AML-193 (cell line): Measurements from ENCODE around the gene SRY.
"Not testable (repeated sequence)": the region's sequence is repeated elsewhere in the genome, so short reads cannot be mapped to it uniquely, and the experiment has no call there.

Experiments
- DNase-seq, 2 experiments: peaks; one replicate each; lab custom pipeline; 2025; lab: John Stamatoyannopoulos, UW

The SRY gene

DNA sequence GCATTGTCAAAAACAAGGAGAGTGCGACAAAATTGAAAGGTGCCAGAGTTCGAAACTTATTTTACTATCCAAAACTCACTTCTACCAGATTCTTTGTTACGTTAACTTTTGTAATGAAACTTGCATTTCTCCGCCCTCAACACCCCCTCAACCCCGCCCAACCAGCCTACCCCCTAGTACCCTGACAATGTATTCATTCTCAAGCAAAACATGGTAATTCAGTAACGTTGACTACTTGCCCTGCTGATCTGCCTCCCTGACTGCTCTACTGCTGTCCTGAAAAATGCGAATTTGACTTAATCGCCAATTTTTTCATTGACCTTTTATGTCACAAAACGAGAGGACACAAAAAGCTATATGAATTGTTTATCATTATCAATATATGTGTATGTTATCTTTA lies at the start of gene SRY:
TSS of gene SRY (minus strand) at position 83 of the 400 bp plus-strand sequence. CDS start at position 4, 79 bp downstream.
- DNase-seq, result no peak

DNA sequence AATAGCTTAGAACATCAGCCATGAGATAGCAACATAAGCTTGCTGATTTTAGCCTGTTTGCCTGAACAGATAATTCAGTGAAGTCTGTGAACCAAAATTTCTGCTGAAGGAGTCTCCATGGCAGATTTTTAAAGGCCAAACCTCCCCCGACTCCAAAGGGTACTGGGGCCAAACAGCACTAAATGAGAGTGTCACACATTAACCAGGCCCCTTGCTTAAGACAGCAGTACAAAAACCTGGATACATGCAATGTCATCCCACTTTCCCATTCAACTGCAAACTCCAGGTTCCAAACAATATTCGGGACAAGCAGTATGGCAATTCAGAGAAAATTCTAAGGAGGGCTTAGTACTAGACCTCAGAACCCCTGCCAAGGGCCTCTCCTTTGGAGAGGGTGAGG lies 49.6 kb upstream of the SRY start:
- DNase-seq, result no peak

DNA sequence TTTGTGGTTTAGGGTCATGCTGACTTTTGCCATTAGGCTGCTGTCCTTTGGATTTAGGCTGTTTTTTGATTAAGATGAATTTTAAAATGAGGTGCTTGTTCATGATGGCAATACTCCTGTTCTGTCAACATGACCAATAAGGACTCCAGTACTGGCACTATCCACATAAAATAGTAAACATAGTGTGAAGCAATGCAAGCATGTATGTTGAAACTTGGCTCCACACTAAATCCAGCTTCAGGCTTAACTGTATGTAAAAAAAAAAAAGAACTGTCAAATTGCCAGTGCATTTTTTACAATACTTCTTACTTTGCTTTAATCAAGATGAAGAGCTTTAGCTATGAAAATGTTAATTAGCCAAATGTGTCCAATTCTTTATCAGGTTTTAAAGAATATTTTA lies 47.7 kb upstream of the SRY start:
- DNase-seq, result no peak

DNA sequence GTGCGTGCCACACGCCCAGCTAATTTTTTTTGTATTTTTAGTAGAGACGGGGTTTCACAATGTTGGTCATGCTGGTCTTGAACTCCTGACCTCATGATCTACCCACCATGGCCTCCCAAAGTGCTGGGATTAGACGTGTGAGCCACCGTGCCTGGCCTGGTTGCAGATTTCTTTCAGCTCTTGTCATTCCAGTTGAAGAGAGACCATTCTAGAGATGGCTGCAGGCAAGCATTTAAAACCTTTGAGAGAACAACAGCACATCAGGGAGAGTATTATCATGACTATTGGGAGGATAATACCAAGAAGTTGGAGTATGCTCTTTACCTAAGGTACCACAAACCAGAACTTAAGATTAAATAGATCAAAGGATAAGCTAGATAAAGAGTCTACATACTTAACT lies 41.0 kb upstream of the SRY start:
- no peak for DNase-seq

DNA sequence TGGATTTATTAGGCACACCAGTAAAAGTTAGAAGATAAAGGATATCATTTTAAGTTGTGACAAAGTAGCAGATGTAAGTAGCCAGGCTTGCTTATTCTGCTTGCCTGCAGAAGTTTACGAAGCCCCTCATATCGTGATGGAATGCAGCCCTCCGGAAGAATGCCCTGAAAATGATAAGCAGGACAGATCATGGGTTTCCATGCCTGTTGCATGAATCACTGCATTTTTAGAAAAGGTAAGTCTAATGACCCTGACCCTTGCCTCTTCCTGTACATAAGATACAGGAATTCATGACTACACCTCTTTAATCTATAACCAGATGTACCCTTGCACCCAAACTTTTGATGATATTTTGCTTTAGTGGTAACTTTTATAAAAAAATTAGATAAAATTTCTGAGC lies 37.0 kb upstream of the SRY start:
- DNase-seq, result no peak

DNA sequence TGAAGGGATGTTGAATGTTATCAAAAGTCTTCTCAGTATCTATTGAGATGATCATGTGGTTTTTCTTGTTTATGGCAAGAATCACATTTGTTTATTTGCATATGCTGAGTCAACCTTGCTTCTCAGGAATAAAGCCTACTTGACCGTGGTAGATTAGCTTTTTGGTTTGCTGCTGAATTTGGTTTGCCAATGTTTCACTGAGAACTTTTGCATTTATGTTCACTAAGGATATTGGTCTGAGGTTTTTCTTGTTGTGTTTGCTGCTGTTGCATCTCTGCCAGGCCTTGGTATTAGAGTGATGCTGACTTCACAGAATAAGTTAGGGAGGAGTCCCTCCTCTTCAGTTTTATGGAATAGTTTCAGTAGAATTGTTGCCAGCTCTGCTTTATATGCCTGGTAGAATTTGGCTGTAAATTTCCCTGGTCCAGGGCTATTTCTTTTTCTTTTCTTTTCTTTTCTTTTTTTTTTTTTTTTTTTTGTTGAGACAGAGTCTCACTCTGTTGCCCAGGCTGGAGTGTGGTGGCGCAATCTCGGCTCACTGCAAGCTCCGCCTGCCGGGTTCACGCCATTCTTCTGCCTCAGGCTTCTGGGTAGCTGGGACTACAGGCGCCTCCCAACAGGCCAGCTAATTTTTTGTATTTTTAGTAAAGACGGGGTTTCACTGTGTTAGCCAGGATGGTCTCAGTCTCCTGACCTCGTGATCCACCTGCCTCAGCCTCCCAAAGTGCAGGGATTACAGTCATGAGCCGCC lies 29.8 kb upstream of the SRY start:
- DNase-seq, result not testable (repeated sequence)

DNA sequence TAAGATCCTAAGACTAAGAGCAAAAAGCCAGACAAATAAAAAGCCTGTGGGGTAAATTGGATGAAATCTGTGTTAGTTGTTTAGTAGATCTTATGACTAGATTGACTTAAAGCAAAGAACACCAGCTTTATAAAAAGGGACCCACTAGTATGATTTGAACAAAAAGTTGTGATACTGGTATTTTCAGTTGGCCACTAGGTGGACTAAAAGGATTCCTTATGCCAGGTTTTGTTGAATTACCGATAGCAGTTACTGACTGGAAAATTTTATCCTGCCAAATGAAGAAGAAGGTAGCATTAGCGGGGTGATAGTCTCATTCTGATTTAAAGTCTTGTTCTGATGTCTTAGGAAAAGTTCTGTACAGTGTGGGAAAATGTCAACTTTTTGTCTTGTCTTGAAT lies 12.8 kb upstream of the SRY start:
- DNase-seq, result no peak

DNA sequence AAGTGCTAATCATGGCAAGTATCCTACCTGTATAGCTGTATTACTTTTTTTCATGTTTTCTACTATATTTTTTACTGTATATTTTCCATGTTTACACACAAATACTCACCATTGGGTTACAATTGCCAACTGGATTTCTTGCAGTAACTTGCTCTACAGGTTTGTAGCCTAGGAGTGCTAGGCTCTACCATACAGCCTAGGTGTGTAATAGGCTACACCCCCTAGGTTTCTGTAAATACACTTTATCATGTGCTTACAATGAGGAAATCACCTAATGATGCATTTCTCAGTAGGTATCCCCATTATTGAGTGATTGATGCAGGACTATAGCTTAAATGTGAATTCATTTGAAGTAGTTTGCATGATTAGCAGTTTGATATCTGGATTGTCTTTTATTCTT lies 10.5 kb upstream of the SRY start:
- DNase-seq, result no peak

DNA sequence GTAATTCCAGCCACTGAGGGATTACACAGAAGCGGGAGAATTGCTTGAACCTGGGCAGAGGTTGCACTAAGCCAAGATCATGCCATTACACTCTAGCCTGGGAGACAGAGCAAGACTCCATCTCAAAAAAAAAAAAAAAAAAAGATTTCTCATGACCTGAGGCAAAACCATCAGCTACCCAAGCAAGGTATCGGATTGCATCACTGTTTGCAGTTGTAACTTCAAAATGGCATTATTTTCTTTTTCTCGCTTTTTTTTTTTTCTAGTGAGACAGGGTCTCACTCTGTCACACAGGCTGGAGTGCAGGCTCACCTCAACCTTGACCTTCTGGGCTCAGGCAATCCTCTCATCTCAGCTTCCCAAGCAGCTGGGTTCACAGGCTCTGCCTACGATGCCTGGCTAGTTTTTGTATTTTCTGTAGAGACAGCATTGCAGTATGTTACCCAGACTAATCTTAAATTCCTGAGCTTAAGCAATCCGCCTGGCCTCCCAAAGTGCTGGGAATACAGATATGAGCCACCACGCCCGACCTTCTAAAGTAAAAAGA lies 9.6 kb upstream of the SRY start:
- DNase-seq, result no peak

DNA sequence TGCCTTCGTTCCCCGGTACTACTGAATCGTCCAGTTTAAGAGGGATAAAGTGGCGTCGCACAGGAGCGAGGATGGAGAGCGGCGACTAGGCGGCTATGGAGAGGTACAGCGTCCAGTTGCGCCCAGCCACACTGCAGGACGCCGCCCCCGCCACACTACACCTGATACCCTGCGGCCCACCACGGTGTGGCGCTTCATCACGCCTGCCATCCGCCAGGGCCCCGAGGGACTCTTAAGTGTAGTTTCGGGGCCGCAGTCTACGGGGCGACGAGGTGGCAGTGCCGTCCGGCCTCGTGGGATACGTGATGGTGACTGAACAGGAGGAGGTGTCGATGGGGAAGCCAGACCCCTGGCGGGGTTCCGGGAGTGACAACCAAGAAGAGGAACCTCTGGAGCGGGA lies 2.3 kb upstream of the SRY start:
- no peak for DNase-seq

DNA sequence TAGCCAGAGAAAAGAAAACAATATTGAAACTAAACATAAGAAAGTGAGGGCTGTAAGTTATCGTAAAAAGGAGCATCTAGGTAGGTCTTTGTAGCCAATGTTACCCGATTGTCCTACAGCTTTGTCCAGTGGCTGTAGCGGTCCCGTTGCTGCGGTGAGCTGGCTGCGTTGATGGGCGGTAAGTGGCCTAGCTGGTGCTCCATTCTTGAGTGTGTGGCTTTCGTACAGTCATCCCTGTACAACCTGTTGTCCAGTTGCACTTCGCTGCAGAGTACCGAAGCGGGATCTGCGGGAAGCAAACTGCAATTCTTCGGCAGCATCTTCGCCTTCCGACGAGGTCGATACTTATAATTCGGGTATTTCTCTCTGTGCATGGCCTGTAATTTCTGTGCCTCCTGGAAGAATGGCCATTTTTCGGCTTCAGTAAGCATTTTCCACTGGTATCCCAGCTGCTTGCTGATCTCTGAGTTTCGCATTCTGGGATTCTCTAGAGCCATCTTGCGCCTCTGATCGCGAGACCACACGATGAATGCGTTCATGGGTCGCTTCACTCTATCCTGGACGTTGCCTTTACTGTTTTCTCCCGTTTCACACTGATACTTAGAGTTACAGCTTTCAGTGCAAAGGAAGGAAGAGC lies 488 bp downstream of the SRY start:
- DNase-seq, result no peak
